HG03571 (cell line): ENCODE measurements around the gene TSG101.
A peak's percentile ranks its signal among the peaks of the same experiment; 100 is the strongest.

Source experiments
- ATAC-seq: cut with Tn5 transposase; IDR thresholded peaks from one replicate; pipeline ENCODE4 v1.9.1; 2021; ENCODE audit not compliant: unreplicated experiment

TSG101 gene, protein sequence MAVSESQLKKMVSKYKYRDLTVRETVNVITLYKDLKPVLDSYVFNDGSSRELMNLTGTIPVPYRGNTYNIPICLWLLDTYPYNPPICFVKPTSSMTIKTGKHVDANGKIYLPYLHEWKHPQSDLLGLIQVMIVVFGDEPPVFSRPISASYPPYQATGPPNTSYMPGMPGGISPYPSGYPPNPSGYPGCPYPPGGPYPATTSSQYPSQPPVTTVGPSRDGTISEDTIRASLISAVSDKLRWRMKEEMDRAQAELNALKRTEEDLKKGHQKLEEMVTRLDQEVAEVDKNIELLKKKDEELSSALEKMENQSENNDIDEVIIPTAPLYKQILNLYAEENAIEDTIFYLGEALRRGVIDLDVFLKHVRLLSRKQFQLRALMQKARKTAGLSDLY

DNA sequence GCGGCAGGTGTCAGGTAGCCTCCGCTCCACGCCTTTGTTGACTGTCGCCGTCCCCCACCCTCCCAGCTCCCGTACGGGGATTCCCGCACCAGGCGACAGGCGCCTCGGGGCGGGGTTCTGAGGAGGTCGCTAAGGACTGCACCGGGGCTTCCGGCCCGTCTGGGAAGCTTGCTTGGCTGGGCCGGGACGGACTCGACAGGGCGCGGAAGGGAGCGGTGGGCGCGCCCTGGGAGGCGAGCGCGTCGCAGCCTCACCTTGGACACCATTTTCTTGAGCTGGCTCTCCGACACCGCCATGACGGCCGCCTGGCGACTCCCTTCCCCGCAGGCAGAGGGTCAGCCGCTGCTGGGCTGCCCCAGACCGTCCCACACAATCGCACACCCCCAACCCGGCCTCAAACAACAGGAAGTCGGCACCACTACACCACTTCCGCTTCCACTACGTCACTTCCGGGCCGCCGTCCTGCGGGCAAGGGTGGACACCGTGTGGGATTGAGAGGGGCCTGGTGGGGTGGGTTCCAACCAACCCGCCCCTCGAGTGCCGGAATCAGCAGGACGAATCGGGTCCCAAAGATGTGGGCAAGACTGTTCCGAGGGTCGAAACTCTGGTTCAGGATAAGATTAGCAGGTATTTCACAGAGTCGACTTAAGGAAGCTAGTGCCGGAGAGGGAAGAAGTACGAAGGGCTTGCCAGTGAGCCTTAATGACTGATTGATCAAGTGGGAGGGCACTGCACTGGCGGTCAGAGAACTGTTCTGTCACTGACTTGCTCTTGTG lies at the start of gene TSG101:
TSG101 (minus strand) TSS at position 422 of the 776 bp plus-strand sequence; CDS start at position 296, 126 bp downstream.
- ATAC-seq, result peak; percentile 94

DNA sequence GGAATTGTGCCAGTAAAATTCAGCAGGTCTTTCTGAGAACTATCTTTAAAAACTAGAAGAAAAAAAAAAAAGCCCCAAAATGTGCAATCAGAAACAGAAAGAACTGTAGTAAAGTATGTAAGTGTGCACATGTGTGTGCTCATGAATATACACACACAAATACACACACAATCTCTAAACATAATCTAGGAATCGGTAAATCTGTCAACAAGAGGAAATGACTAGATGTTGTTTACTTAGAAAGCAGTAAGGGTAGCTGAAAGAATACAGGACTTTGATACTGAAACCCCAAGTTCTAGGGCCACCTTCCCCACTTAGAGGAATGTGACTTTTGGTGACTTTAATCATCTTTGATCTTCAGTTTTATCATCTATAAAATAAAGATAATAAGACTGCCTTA lies 48.6 kb upstream of the TSG101 start:
- no peak for ATAC-seq

DNA sequence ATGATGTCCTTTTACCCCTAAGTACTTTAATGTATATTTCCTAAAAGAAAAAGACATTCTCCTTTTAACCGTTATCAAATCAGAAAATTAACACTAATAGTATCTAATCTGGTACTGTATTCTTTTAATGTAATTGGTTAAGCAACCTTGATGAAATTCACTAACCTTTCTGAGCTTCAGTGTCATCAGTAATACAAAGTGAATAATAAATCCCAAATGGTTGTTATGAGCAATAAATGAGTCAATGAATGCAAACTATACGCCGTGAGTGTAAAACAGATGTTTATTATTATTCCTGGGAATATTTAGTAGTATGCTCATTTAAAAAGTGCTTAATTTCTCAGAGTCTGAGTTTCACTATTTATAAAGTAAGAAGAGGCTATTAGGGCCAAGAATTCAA lies 40.3 kb upstream of the TSG101 start:
- ATAC-seq, result no peak

DNA sequence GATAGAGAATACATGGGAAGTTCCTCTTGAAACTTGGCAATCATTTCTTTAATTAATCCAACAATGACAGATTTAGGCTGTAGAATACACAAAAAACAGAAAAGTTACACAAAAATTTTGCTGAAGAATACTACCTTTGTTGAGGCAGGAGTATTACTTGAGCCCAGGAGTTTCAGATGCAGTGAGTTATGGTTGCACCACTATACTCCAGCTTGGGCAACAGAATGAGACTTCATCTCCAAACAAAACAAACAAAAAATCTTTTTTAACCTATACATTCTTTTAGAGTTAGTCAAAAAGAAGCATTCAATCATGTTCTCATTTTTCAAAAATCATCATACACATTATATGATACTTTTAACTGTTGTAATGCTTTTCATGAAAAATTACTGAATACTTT lies 39.7 kb upstream of the TSG101 start:
- ATAC-seq, result no peak

DNA sequence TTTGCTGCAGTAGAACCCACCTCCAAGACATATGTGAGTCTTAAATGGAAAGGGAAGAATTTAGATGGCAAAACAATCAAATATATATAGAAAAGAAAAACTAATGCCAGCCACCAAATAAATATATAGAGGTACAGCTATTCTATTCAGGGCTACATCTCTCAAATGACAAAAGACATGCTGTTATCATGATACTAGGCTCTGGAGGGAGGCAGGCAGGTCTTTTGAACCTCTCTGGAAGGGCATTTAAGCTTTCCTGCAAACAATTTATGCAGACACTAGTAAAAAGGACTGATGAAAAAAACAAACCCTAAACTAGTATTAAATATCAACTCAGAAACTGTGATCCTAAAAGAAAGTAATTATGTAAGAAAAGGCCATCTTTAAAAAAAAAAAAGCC lies 37.4 kb upstream of the TSG101 start:
- no peak for ATAC-seq

DNA sequence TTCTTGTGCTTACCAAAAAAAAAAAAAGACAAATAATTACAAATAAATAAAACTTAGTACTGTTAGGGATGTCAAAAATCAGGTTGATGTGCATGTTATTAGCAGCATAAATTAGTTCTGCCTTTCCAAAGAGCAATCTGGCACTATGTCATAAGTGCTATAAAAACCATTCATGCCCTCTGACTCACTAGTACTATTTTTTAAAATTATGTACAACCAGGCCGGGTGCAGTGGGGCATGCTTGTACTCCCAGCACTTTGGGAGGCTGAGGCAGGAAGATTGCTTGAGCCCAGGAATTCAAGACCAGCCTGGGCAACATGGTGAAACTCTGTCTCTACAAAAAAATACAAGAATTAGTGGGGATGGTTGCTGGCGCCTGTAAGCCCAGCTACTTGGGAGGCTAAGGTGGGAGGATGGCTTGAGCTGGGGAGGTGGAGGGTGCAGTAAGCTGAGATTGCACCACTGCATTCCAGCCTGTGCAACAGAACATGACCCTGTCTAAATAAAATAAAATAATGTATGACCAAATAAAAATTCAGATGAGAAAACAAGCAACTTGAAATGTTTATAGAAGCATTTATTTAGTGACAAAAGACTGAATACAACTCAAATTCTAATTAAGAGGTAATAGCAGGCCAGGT lies 36.5 kb upstream of the TSG101 start:
- no peak for ATAC-seq

DNA sequence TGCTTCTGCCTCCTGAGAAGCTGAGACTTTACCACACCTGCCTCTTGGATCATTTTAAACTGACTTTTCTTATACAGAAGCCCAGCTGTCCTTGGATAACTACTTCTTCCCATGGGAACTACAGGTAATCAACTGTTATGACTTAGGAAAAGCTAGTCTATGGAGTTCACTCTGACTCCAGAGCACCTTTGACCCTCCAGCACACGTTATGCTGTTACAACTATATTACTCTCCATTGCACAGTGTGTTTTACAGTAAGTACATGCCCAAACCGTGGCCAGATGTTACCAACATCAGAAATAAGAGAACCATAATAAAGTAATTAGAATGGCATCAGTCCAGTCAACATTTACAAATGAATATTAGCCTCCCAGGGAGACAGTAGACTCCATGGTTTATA lies 21.3 kb upstream of the TSG101 start:
- no peak for ATAC-seq

DNA sequence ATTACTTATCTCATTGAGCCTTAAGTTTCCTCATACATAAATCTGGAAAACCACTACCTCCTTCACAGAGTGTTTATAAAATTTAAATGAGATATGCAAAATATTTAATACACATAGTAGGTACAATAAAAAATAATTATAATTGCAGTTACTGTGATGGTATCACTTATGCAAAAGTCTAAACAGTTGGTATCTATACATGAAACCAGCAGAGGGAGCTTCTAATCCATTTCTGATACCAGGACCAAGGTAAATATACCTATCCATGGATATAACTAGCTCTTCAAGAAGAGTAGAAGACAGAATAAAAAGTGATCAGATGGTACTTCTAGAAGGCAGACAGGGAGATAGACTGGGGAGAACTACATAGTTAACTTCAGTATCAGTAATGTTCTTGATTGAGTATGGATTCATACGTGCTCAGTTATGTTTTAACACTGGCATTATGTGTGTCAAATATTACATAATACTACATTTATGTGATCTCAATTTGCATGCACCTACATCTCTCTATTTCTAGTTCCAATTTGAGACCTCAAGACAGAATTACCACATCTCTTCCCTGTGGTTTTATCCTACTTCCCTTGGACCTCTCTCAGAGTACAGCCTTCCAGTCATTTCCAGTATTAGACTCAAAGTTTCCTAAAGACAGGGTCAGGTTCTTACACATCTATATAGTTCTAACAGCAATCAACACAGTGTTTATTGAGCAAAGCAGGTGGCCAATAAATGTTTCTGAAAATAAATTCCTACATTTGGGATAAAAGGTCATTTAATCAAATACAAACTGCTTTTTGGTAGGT lies 13.7 kb upstream of the TSG101 start:
- ATAC-seq, result no peak

DNA sequence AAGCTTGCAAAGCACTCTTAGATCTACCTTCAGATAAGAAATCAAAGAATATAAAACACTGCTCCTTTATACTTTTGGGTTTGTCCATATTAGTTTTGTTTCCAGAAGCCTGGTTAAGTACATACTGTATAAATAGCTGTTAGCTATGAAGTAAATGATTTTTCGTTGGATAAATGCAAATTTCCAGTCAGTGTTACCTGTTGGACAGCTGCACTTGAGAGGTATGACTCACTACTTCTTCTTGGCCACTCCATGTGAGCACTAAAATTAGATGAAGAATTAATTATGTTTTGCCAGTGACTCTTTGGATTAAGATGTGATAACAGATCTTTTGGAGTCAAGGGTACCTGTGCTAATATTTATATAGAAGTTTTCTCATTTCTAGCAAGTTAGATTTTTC lies 9.5 kb upstream of the TSG101 start:
- ATAC-seq, result no peak

DNA sequence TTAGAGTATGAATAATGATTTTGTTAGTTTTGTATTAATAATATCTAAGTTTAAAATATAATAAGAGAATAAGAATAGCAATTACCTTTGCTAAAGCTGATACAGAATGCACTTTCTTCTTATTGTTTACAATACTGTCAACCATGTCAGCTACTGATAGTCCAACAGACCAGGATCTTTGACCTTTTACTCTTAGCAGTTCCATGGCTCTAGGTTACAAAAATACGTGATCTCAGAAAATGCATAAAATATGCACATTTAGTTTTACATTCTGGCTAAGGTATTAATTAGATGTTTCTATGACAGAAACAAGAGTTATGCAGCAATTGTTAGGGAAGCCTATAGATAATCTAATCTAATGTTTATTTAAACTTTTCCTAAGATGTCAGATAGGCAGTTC lies 7.5 kb upstream of the TSG101 start:
- no peak for ATAC-seq

DNA sequence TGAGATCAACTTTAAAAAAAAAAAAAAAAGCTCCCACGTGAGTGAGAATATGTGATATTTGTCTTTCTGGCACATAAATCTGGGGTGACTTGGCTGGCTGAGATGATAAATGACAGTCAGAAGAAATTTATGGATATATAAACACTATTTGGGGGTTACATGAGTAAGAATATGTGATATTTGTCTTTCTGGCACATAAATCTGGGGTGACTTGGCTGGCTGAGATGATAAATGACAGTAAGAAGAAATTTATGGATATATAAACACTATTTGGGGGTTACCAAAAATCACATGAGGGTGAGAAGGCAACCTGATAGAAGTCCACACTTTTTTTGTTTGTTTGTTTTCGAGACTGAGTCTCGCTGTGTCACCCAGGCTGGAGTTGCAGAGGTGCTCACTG lies 6.6 kb upstream of the TSG101 start:
- no peak for ATAC-seq

DNA sequence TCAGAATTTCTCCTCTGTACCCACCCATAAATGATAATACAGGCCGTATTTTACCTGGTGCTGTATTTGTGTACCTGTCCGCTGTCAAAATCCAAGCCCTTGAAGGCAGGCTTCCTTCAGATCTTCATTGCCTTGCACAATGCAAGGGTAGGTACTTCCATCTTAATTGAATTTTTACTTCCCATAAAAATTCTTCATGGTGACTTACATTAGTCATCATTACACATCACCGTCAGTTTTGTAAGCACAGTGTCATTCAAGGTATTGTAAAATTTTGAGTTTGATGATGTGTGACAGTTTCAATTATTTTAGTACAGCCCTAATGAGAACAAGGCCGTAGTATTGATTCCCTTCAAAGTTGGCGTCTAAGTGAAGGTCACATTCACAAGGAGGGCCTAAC lies 770 bp upstream of the TSG101 start:
- ATAC-seq, result no peak

DNA sequence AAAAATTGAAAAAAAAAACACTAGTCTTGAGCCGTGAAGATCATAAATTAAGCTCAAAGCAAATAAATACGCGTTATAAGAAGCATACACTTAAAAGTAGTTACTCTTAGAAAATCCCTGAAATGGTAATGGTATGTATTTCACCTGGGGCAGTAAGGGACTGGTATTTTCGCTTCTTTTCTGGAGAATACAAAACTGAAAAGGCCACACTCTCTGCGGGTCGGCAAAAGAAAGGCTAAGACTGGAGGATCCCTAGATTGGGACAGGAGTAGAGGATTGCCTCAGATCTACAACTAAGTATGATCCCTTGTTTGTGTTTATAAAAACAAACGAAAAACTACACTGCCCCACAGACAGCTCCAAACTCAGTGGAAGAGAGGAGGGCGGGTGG lies 617 bp downstream of the TSG101 start:
- ATAC-seq, result no peak

DNA sequence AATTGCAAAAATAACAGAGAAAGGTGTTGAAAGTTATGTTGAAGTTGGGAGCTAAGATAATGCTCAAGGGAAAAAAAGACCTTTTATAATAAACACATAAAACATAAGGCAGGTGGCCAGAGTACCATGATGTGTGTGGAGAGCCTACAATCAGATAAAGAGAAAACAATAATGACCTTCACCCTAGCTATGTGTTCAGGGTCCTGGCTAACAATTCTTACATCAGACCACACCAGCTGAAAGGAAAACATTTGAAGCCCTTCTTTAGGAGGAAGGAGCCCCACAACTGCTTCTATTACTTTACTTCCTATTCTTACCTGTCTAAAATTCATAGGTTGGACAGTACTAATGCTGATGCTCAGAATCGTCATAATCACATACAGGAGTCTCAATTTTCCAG lies 2.5 kb downstream of the TSG101 start:
- ATAC-seq, result no peak

DNA sequence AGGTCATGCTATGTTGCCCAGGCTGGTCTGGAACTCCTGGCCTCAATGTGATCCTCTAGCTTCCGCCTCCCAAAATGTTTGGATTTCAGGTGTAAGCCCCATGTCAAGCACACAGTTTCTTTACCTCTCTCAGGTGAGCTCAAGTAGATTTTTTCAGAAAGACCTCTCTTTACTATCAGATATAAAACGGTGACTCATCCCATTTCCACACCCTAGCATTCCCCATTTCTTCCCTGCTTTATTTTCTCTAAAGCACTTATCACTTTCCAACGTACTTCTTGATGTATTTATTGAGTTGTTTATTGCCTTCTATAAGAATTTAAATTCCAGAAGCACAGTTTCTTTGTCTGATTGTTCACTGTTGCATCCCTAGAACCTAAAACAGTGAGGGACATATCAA lies 3.7 kb downstream of the TSG101 start:
- no peak for ATAC-seq

DNA sequence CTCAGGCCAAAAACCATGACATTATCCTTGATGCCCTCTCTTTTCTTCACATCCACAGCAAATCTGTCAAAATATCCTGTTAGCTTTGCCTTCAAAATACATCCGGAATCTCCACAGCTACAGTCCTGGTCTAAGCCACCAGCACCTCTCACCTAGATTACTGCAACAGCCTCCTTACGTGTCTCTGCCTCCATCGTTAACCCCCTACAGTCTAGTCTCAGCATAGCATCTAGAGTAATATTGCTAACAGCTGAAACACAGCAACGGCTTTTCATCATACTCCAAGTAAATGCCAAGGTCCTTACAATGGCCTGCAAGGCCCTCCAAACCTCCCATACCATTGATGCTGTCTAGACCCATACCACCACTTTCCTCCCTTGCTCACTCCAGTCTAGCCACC lies 4.4 kb downstream of the TSG101 start:
- ATAC-seq, result no peak

DNA sequence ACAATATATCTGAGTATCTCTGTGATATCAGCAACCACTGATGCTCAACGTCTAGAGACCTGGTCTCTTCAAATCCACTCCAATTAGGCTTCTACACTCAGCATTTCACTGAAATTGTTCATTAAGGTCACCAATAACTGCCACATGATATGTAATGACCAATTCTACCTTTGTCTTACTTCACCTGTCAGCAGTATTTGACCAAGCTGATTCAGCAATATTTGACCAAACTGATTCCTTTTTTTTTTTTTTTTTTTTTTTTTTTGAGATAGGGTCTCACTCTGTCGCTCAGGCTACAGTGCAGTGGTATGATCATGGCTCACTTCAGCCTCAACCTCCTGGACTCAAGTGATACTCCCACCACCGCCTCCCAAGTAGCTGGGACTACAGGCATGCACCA lies 5.6 kb downstream of the TSG101 start:
- ATAC-seq, result no peak

DNA sequence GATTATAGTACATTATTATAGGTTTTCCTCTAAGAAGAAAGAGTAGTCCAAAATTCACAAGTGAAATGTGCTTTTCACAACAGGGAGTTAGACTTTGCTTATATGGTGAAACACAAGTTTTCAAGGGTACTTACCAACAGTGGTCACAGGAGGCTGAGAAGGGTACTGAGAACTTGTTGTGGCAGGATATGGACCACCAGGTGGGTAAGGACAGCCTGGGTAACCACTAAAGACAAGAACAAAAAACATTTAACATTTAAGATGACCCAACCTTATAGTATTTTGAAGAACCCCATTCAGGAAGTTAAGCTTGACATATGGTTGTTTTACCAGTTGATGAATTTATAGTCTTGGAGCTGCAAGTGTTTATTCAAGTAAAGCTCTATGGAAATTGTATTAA lies 24.4 kb downstream of the TSG101 start:
- no peak for ATAC-seq

DNA sequence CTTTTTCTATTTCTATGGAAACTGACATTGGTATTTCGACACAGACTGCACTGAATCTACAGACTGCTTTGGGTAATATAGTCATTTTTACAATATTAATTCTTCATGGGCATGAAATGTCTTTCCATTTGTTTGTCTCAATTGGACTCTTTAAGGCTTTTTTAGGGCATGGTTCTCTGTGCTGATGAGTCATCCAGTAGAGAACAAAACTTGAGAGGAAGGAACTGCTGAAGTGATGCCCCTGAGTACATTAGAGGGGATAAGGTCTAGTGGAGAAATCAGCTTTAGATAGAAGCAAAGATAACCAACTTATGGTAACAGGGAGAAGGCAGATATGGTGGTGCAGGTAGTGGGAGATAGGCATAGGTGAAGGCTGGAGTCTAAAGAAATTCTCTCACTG lies 25.1 kb downstream of the TSG101 start:
- ATAC-seq, result no peak

DNA sequence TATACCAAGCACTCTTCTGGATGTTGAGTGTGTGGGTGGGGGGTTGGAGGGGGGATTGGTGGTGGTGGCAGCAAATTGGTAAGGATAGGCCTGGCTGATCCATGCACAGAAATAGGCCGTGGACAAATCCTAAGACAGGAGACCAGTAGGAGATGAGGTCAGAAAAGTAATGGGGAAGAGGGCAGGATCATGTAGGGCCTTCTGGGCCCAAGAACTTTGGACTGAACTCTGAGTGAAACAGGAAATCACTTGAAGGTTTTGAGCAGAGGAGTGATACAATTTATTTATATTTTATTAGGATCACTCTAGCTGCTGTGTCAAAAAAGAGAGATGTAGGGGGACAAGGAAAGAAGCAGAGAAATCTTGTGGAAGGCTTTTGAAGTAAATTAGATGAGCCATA lies 28.7 kb downstream of the TSG101 start:
- ATAC-seq, result no peak

DNA sequence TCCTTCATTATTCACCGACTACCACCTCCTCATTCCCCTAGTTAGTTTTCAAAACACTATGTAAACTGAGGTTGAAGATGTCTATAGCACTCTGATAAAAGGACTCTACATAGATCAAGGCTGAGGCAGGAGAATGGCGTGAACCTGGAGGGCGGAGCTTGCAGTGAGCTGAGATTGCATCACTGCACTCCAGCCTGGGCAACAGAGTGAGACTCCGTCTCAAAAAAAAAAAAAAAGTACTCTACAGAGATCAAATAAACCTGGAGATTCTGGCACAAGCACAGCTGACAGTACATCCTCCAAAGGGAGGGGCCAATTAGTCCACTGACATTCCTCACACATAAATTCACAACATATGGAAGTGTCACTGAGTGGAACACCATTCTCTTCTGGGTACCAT lies 31.0 kb downstream of the TSG101 start:
- ATAC-seq, result no peak
